ENCODE data around the gene CYP26C1.

CYP26C1 gene

GRCh38 chr10:93059975-93060886 lies at the start of gene CYP26C1:
CYP26C1 (plus strand) TSS chr10:93060798; CDS start chr10:93061264, 466 bp downstream.
- DNase-seq (no peak), ATAC-seq (no peak)

- ATAC-seq = no peak
- DNase-seq = no peak
Measured at GRCh38 chr10:93015722-93016121, 44.9 kb upstream of the CYP26C1 start.

GRCh38 chr10:93023013-93023650 lies 37.5 kb upstream of the CYP26C1 start:
- DNase-seq (no peak), ATAC-seq (no peak)

GRCh38 chr10:93026072-93026471 lies 34.5 kb upstream of the CYP26C1 start:
- DNase-seq (no peak), ATAC-seq (no peak)

- DNase-seq = no peak
- no peak for ATAC-seq
Measured at GRCh38 chr10:93027508-93027907, 33.1 kb upstream of the CYP26C1 start.

GRCh38 chr10:93028883-93029282 lies 31.7 kb upstream of the CYP26C1 start:
- no peak for DNase-seq
- ATAC-seq = no peak

- DNase-seq (no peak), ATAC-seq (no peak)
Measured at GRCh38 chr10:93030409-93030808, 30.2 kb upstream of the CYP26C1 start.

GRCh38 chr10:93032105-93032808 lies 28.3 kb upstream of the CYP26C1 start:
- DNase-seq = no peak

GRCh38 chr10:93032809-93033137 lies 27.8 kb upstream of the CYP26C1 start:
- ATAC-seq = no peak
- no peak for DNase-seq

More at GRCh38 chr10:93032105-93032808, 28.3 kb upstream of the CYP26C1 start:
- ATAC-seq = no peak

- no peak for DNase-seq
- no peak for ATAC-seq
Measured at GRCh38 chr10:93034426-93034825, 26.2 kb upstream of the CYP26C1 start.

GRCh38 chr10:93039110-93039509 lies 21.5 kb upstream of the CYP26C1 start:
- no peak for DNase-seq

GRCh38 chr10:93039721-93040120 lies 20.9 kb upstream of the CYP26C1 start:
- DNase-seq (no peak), ATAC-seq (no peak)

More at GRCh38 chr10:93039110-93039509, 21.5 kb upstream of the CYP26C1 start:
- no peak for ATAC-seq

- DNase-seq = no peak
Measured at GRCh38 chr10:93054486-93054885, 6.1 kb upstream of the CYP26C1 start.

GRCh38 chr10:93058139-93058538 lies 2.5 kb upstream of the CYP26C1 start:
- DNase-seq (no peak), ATAC-seq (no peak)

More at GRCh38 chr10:93054486-93054885, 6.1 kb upstream of the CYP26C1 start:
- ATAC-seq = no peak

GRCh38 chr10:93060887-93061593 lies 442 bp downstream of the CYP26C1 start:
- ATAC-seq = no peak
- DNase-seq = no peak

GRCh38 chr10:93061594-93062513 lies 1.3 kb downstream of the CYP26C1 start:
- DNase-seq = no peak
- ATAC-seq = no peak

- DNase-seq = peak; percentile 66
- ATAC-seq = peak; percentile 74
Measured at GRCh38 chr10:93062514-93063143, 2.0 kb downstream of the CYP26C1 start.

GRCh38 chr10:93063144-93063976 lies 2.8 kb downstream of the CYP26C1 start:
- DNase-seq (no peak), ATAC-seq (no peak)

GRCh38 chr10:93063977-93064660 lies 3.5 kb downstream of the CYP26C1 start:
- ATAC-seq = no peak
- DNase-seq = no peak
